ENCODE measurements around the gene MESP2.

MESP2 gene

DNA sequence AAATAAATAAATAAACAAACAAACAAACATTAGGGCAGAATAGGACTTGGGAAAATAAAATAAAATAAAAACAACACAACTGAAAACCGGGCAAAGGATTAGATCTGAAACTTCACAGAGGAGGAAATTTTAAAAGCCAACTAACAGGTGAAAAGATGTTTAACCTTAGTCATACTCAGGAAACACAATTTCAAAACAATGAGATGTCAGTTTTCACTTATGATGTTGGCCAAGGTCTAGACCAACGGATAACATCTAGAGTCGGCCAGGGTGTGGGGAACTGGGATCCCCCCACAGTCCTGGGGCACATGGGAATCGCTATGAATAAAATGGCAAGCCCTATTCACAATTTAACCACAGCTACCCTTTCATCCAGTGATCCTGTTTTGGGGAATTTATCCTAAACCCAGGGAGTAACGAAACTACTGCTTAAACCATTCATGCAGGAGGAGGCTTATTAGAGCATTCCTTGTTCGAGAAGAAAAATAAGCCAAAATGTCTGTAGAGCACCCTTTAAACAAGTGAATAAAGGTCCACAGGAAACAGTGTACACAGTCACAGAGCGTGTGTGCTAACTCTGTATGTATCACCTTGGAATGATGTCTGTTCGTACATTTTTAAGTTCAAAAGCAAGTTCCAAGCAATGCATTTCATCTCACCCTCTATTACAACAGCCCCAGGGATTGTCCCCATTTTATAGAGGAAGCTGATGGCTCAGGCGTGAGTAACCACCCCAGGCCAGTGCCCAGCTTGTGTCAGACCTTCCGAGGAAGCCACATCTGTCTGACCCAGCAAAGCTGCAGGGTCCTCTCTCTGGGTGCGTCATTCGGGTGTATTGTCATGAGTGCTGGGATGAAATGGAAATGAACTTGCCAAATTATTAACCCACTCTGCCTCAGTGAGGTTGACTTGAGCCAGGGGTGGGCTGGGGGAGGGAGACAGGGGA is 44.8 kb downstream of the MESP2 start:
- DNase-seq, result no peak

DNA sequence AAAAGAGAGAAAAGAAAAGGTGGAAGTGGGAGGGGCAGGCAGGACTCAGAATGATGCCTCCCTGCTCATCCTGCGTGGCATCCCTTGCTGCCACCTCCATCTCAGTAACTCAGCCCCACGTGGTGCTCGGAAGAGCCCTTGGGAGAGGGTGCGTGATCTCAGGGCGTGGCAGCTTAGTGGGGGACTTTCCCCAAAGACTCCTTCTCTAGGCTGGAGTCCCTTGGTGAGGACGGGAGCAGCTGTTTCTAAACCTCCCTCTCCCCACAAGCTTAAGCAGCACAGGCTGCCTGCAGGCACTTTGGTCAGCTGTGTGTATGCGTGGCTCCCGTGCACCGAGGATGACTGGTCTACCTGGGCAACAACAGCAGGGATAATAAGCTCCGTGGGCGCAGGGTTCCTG is 45.9 kb downstream of the MESP2 start:
- DNase-seq, result no peak

DNA sequence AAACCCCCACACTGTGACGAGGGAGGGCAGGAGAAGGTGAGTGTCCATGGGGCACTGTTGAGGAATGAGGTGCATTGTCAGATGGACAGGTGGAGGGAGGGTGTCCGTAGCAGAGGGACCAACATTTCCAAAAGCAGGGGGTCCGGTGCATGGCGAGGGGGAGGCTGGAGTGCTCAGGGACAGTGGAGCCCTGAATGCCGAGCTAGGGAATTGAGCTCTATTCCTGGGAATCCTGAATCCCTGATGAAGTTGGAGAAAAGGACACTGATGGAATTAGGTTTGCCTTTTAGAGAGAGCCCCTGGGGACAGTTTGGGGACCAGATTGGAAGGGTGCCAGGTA is 46.4 kb downstream of the MESP2 start:
- DNase-seq, result no peak

DNA sequence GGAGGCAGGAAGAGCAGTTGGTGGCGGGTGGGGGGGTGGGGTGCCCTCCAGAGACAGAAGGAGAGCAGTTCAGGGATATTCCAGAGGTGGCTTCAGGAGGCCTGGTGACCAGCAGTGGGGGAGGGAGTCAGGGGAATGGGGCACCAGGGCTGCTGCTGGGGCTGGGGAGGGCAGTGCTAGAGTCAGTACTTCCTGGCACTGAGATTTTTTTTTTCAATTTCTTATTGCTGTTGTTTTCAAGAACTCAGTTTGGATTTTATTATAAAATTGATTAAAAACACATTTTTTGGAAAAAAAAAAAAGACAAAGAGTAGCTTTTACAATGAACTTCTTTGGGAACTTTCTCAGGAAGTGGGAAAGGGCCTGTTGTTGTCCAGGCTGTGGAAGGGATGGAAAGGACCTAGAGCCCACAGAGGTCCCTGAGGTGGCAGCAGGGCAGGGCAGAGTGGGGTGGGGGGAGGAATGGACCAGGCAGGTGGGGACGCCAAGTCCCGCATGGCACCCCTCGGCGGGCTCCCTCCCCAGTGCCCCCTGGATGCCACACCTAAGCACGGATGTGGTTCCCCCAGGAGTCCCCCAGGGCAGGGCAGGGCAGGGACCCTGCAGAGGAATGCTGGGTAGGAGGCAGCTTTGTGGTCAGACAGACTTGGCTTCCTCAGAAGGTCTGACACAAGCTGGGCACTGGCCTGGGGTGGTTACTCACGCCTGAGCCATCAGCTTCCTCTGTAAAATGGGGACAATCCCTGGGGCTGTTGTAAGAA is 47.0 kb downstream of the MESP2 start:
- no peak for DNase-seq

DNA sequence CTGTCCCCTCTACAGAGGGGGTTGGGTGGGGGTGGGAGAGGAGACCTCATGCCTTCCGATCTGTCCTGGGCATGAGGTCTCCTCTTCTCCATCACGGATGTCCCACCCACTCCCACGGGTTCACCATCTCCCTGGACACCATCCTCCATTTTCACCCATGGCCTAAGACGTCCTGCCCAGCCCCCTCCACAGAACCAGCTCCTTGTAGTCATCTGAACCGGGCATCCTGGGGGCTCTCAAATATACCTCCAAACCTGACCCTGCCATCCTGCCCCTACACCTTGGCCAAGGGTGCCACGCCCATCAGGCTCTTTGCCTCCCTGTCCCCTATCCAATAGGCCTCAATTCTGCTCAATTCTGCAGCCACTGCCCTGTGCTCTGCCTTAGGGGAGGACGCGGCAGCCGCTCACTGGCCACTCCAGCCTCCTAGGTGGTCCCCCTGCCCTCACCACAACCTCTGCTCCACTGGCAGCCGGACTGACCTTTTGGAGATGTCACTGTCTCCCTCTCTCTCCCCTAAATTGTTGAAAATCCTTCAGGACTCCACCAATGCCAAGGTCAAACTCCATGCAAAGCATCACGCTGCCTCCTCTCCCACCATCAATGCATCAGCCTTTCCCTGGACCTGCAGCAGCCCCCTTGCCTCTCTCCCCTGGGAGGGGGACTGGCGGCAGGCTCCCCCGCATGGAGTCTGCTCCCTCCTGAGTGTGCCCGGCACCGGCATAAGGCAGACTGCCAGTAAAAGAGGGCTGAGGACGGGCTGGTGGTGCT is 47.9 kb downstream of the MESP2 start:
- no peak for DNase-seq

DNA sequence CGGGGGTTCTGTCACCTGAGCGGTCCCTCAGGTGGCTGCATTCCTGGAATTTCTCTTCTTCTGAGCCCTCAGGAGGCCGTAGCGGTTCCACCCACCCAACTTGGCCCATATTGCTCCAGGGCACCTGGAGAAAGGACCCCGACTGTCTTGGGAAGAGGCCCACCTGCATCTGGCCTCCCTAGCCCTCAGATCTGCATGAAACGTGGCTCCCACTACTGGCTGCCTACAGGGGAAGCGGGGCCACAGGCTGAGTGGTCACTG is 48.4 kb downstream of the MESP2 start:
- no peak for DNase-seq

- no peak for DNase-seq
These were observed 49.3 kb downstream of the MESP2 start for GRCh38 chr15:89825271-89825940.

DNA sequence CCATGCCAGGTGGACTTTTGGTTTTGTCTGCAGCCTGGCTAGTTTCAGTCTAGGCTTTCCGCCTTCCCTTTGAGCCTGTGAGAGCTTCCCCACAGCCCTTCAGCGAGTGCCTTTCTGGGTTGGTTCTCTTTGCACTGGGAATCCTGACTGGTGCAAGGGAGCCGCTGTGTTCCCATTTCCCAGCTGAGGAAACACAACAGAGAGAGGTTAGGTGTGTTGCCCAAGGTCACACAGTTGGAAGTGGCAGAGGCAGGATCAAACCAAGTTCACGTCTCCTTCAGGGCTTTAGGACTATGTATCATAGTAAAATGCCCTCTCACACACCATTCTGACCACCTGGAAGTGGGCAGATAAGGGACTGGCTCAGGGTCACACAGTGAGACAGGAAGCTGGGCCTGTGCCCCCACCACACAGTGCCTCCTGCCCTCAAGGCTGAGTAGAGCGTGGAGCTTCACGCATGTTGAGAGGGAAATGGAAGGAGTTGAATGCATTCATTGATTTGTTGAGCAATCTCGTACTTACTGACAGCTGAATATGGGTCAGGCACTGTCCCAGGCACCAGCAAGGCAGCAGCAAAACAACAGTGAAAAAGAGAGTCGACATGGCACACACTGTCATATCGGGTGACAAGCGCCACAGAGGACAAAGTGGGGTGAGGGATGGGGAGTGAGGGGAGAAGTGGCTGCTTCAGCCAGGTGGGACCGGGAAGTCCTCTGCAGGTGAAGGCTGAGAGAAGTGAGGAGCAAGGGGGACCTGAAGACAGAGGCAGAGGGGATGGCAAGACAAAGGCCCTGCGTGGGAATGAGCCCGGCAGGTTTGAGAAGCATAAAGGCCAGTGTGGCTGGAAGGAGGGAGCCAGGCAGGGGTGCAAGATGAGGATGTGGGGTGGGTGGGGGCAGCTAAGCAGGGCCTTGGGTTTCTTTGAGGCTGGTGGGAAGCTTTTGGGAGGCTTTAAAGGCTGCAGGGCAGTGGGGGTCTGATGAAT is 50.8 kb downstream of the MESP2 start:
- no peak for DNase-seq

GRCh38 chr15:89827829-89828228 is 51.7 kb downstream of the MESP2 start:
- no peak for DNase-seq

All from activated gamma-delta T cell (primary cell).